GM12874 (cell line): Measurements from ENCODE around the gene STAG1.

ENCODE experiments used
- TF ChIP-seq, protein P1 (sequence below): IDR thresholded peaks from 2 replicates; pipeline ENCODE4 v1.5.1; 2011; ENCODE audit warnings: low read depth, mild to moderate bottlenecking, control low read depth, low read length, moderate library complexity; ENCODE audit not compliant: insufficient read depth

Gene STAG1

DNA sequence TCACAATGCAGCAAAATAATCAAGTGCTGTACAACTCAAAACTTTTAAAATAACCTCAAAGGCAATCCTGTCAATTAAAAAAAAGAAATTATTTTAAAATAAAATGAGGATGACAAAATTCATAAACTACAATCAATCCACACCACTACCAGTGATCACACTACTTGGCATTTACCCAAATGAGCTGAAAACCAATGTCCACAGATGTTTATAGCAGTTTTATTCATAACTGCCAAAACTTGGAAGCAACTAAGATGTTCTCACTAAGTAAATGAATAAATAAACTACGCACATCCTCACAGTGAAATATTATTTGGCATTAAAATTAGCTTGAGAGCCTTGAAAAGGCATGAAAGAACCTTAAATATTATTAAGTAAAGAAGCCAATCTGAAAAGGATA, 121.3 kb downstream of the STAG1 start:
- TF ChIP-seq, protein P1, sequence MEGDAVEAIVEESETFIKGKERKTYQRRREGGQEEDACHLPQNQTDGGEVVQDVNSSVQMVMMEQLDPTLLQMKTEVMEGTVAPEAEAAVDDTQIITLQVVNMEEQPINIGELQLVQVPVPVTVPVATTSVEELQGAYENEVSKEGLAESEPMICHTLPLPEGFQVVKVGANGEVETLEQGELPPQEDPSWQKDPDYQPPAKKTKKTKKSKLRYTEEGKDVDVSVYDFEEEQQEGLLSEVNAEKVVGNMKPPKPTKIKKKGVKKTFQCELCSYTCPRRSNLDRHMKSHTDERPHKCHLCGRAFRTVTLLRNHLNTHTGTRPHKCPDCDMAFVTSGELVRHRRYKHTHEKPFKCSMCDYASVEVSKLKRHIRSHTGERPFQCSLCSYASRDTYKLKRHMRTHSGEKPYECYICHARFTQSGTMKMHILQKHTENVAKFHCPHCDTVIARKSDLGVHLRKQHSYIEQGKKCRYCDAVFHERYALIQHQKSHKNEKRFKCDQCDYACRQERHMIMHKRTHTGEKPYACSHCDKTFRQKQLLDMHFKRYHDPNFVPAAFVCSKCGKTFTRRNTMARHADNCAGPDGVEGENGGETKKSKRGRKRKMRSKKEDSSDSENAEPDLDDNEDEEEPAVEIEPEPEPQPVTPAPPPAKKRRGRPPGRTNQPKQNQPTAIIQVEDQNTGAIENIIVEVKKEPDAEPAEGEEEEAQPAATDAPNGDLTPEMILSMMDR: no peak

DNA sequence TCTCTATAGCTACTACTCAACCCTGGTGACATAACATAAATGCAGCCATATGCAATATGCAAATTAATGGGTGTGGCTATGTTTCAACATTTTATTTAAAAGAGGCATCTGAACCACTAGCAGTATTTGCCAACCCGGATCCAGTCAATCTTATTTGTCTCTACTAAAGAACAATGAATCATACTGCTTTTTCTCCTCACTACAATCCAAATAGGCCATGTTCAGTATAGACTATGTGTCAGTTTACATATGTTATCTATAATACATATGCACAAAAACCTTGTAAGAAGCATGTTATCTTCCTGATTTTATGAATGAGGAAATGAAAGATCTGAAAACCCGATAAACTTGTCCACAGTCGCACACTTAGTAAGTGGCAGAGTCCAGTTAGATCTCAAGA, 125.7 kb downstream of the STAG1 start:
- TF ChIP-seq, protein P1: no peak

GRCh38 chr3:136624894-136625815, 127.0 kb downstream of the STAG1 start:
- TF ChIP-seq, protein P1: no peak

DNA sequence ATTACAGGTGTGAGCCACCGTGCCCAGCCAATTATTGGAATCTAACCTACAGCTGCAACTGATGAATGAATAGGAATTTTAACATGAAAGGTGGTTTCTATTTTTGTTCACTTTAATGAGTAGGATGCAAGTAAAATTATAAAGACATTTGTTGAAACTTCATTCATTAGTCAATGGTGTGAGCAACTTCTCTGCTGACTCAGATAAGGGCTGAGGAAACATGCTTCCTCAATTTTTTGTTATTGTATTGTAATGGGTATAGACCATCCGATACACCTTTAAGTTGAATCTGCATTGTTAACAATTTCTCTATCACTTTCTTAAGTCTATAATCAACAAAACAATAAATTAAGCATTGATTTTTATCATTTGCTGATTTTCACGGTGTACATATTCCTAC, 127.8 kb downstream of the STAG1 start:
- TF ChIP-seq, protein P1: no peak

GRCh38 chr3:136621628-136622027, 130.6 kb downstream of the STAG1 start:
- TF ChIP-seq, protein P1: no peak

- TF ChIP-seq, protein P1: no peak
These were observed 131.7 kb downstream of the STAG1 start for GRCh38 chr3:136620436-136620835.

DNA sequence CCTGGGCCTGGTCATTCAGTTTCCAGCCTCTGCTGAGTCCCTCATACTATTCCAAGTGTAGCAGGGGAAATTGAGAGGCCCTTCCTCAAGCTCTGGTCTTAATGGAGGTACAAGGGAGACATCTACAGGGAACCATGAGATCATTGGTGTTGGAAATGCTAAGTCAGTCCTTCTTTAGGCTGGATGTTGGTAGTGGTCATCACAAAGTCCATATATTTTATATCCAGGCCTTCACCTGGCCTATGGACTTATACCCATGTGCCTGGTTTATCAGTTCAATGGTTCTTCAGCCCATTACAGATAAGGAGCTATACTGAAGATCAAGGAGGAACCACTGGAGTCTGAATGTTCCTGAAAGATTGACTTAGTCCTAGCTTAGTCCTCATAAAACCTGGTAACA, 135.0 kb downstream of the STAG1 start:
- TF ChIP-seq, protein P1: no peak
